Ascending aorta (tissue), 2 donors: ENCODE data around the gene BCCIP. TPM values are rescaled to one million over a fixed set of nuclear protein-coding genes. Genes with fewer than 3 reads are reported as not detected.

Source experiments
- DNase-seq, 2 donors: peaks; one replicate each; pipeline ENCODE4 v3.0.0-alpha.2; 2019; ENCODE audit warnings: low spot score in 2 of 2
- H3K27ac ChIP-seq, 2 donors: fragments of 200-600 bp; sonication (generic); one replicate each; pipeline ENCODE4 v1.5.1; 2016 to 2017; ENCODE audit warnings: mild to moderate bottlenecking in 1 of 2
- H3K27me3 ChIP-seq: fragments of 200-600 bp; sonication (generic); one replicate; pipeline ENCODE4 v1.5.1; 2017
- H3K36me3 ChIP-seq, 2 donors: fragments of 200-600 bp; sonication (generic); one replicate each; pipeline ENCODE4 v1.5.1; 2016
- H3K4me1 ChIP-seq, 2 donors: fragments of 200-600 bp; sonication (generic); one replicate each; pipeline ENCODE4 v1.5.1; 2016 to 2017; ENCODE audit warnings: mild to moderate bottlenecking in 1 of 2
- H3K4me3 ChIP-seq, 2 donors: fragments of 200-600 bp; sonication (generic); one replicate each; pipeline ENCODE4 v1.5.1; 2016 to 2017; ENCODE audit warnings: mild to moderate bottlenecking in 1 of 2
- H3K9me3 ChIP-seq, 2 donors: fragments of 200-600 bp; sonication (generic); one replicate each; pipeline ENCODE4 v1.5.1; 2016
- intact Hi-C: fragments of 100-400 bp; cut with DNase I; formaldehyde crosslinking; loops from one replicate; pipeline ENCODE4 v1.15.1; 2023
- total RNA-seq: library from RNA; depleted of rRNA; stranded (reverse); fragments of >200 nt; gene quantifications from one replicate; pipeline ENCODE4 v1.1.0, GENCODE V29; 2016
- TF ChIP-seq, protein P1 (sequence below), 3 experiments: fragments of 200-600 bp in 2 of 3; fragments of 450-650 bp in 1 of 3; sonication (generic) in 2 of 3; IDR thresholded peaks; one replicate each; pipeline ENCODE4 v1.5.1; 2016 to 2019; ENCODE audit warnings: antibody characterized with exemption in 3 of 3, mild to moderate bottlenecking in 1 of 3, moderate library complexity in 1 of 3

The BCCIP gene
- total RNA-seq, 1 donor from 2014 or later: 4.7 TPM

DNA sequence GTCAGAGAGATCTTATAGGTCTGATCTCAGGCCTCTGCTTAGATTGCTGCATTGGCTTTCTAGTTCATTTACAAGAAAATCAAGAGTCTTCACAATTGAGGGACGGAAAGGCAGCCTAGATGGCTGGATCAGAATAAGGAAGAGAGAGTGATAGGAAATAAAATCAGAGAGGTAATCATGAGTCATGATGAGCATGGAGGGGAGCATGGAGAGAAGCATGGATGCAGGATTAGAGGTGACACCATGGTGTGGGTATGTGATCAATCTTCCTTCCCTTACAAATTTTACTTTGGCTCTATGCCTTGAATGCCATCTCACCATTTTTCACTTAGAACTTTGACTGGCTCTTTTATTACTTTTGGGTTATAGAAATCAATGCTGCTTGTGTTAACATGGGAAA lies 1.4 kb downstream of the BCCIP start:
- Histone ChIP-seq H3K36me3 (peaks cover 18 to 29% of the 10 kb centered on the region in 2 donors), H3K4me1 (peaks cover 9 to 19% of the 10 kb centered on the region in 2 donors), H3K27me3 (no peaks in the 10 kb centered on the region), H3K27ac (no peak overlapping the region), H3K4me3 (peak overlapping the region; percentile 76 to 81), H3K9me3 (no peaks in the 10 kb centered on the region)
- no peak for DNase-seq
- TF ChIP-seq, protein P1, sequence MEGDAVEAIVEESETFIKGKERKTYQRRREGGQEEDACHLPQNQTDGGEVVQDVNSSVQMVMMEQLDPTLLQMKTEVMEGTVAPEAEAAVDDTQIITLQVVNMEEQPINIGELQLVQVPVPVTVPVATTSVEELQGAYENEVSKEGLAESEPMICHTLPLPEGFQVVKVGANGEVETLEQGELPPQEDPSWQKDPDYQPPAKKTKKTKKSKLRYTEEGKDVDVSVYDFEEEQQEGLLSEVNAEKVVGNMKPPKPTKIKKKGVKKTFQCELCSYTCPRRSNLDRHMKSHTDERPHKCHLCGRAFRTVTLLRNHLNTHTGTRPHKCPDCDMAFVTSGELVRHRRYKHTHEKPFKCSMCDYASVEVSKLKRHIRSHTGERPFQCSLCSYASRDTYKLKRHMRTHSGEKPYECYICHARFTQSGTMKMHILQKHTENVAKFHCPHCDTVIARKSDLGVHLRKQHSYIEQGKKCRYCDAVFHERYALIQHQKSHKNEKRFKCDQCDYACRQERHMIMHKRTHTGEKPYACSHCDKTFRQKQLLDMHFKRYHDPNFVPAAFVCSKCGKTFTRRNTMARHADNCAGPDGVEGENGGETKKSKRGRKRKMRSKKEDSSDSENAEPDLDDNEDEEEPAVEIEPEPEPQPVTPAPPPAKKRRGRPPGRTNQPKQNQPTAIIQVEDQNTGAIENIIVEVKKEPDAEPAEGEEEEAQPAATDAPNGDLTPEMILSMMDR (IDR thresholded peaks at IDR 0.05): no peak
- intact Hi-C loops: no loop called here

DNA sequence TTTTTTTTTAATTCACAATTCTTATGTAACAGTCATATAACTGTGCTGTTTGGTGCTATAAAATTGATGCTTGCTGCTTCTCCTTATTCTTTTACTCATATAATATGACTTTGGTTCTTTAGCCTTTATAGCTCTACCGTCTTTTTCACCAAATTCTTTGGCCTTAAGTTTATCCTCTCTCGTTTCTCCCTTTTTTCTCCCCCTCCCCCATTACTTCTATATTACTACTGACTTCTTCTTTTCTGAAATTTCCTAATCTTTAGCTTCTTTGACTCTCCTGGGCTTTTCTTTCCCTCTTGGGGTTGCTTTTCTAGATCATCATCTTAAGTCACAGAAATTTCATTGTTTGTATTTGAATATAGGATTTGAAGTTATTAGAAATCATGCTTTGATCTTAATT lies 3.8 kb downstream of the BCCIP start:
- no peak for DNase-seq
- Histone ChIP-seq H3K27me3 (no peaks in the 10 kb centered on the region), H3K36me3 (peaks cover 31 to 53% of the 10 kb centered on the region in 2 donors), H3K9me3 (no peaks in the 10 kb centered on the region), H3K27ac (no peak overlapping the region), H3K4me3 (no peak overlapping the region), H3K4me1 (peaks cover 9 to 15% of the 10 kb centered on the region in 2 donors)
- TF ChIP-seq, protein P1 (IDR thresholded peaks at IDR 0.05): no peak
- intact Hi-C loops: no loop called here

DNA sequence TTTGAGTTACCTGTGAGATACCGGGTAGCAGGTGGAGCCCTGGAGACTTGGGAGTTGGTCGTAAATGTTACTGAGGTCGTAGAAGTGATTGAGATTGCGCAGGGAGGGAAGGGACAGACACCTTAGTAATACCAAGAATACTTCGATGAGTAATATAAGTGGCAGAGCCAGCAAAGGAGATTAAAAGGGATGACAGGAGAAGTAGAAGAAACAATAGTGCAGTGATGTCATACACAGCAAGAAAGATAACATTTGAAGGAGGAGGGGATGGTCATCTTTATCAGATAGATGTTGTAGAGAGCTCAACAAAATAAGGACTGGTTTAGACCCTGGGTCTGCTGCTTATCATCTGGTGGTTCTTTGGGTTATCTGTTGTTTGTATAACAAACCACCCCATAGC lies 5.0 kb downstream of the BCCIP start:
- H3K27ac ChIP-seq: no peak overlapping the region
- H3K4me3 ChIP-seq: no peak overlapping the region
- no peaks in the 10 kb centered on the region for H3K9me3 ChIP-seq
- no peaks in the 10 kb centered on the region for H3K27me3 ChIP-seq
- no peak for DNase-seq
- H3K4me1 ChIP-seq: peaks cover 9 to 12% of the 10 kb centered on the region in 2 donors
- TF ChIP-seq, protein P1 (IDR thresholded peaks at IDR 0.05): no peak
- H3K36me3 ChIP-seq: peaks cover 37 to 65% of the 10 kb centered on the region in 2 donors
- intact Hi-C loops: no loop called here

DNA sequence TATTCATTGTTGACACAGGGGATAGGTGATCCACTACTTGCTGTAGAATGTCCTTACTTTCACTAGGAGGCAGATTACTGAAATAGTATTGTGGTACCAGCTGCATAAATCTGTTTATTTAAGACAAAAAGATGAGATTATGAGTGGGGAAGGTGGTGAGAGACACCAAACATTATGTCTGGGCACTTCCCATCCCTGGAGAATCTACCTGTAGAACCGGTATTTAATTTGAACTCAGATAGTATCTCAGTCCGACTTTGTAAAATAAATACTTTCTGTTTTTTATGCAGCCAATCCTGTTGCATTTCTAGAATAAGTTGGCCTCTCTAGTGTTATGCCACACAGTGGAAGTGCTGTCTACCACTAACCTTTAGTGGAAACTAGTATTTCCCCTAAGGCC lies 13.4 kb downstream of the BCCIP start:
- Histone ChIP-seq H3K4me1 (no peaks in the 10 kb centered on the region), H3K9me3 (no peaks in the 10 kb centered on the region), H3K27ac (no peak overlapping the region), H3K4me3 (no peak overlapping the region), H3K27me3 (no peaks in the 10 kb centered on the region), H3K36me3 (peaks cover 69 to 78% of the 10 kb centered on the region in 2 donors)
- DNase-seq: no peak
- intact Hi-C loops: no loop called here
- TF ChIP-seq, protein P1 (IDR thresholded peaks at IDR 0.05): no peak

DNA sequence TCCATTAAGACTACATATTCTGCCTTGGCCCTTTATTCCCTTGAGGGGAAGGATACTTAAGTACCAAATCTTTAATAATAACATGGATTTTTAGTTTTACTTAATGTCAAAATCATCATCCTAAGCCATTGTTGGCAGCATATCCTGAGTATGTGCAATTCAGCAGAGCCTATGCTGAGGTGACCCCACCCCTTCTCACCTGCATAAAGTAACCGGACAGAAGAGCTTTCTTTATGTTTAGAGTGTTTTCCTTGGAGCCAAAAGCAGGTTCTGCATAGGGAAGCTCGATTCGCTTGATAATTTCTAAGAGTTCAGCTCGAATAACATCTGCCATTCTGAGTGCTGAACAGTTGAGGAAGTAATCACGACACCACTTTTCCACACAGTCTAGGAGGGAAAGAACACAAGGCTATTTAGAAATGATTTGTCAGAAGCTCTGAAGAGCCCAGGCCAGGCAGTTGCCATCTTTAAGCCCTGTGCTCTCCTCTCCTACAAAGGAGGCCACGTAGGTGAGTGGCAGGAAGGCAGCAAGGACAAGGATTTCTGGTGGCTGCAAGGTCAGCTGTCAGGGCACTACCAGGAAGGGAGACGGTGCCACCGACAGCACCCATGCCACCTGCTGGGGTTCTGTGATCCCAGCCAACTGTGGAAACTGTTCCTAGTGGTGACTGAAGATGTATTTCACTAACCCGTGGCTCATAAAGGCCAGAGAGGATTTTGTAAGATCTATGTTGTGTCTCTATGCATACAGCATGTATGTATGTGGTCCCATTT lies 15.6 kb downstream of the BCCIP start:
- intact Hi-C loops: no loop called here
- no peaks in the 10 kb centered on the region for H3K4me1 ChIP-seq
- peaks cover 57 to 67% of the 10 kb centered on the region in 2 donors for H3K36me3 ChIP-seq
- TF ChIP-seq, protein P1 (IDR thresholded peaks at IDR 0.05): no peak
- H3K9me3 ChIP-seq: no peaks in the 10 kb centered on the region
- no peaks in the 10 kb centered on the region for H3K27me3 ChIP-seq
- no peak for DNase-seq
- H3K4me3 ChIP-seq: no peak overlapping the region
- H3K27ac ChIP-seq: no peak overlapping the region
